OCI-LY3 (cell line): ENCODE measurements around the gene CRB3.

Experiments used
- EZH2phosphoT487 ChIP-seq: fragments of 200-600 bp; shearing (Covaris generic); IDR thresholded peaks from 2 replicates; pipeline ENCODE4 v1.6.1; 2018; ENCODE audit warnings: antibody characterized with exemption, mixed run types, low read depth
- TF ChIP-seq, protein P1 (sequence below): fragments of 200-600, 300-600 bp; sonication (generic); IDR thresholded peaks from 2 replicates; pipeline ENCODE4 v1.5.1; 2014; ENCODE audit warnings: antibody characterized with exemption, low read length, low read depth

DNA sequence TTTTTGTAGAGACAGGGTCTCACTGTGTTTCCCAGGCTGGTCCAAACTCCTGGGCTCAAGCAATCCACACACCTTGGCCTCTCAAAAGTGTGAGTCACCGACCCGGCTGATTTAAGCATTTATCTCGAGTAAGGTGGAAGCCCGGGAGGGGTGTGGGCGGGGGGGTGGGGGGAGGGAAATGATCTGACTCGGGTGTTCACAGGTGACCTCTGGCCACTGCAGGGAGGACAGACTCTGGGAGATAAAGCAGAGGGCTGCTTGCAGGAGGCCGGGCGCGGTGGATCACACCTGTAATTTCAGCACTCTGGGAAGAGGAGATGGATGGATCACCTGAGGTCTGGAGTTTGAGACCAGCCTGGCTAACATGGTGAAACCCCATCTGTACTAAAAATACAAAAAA lies 9.6 kb downstream of the CRB3 start:
- TF ChIP-seq, protein P1, sequence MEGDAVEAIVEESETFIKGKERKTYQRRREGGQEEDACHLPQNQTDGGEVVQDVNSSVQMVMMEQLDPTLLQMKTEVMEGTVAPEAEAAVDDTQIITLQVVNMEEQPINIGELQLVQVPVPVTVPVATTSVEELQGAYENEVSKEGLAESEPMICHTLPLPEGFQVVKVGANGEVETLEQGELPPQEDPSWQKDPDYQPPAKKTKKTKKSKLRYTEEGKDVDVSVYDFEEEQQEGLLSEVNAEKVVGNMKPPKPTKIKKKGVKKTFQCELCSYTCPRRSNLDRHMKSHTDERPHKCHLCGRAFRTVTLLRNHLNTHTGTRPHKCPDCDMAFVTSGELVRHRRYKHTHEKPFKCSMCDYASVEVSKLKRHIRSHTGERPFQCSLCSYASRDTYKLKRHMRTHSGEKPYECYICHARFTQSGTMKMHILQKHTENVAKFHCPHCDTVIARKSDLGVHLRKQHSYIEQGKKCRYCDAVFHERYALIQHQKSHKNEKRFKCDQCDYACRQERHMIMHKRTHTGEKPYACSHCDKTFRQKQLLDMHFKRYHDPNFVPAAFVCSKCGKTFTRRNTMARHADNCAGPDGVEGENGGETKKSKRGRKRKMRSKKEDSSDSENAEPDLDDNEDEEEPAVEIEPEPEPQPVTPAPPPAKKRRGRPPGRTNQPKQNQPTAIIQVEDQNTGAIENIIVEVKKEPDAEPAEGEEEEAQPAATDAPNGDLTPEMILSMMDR, result no peak
- TF ChIP-seq EZH2phosphoT487, result no peak
